Measurements from ENCODE around the gene MECR. TPM values are rescaled to one million over a fixed set of nuclear protein-coding genes. Genes with fewer than 3 reads are reported as not detected.
"Not testable (repeated sequence)": the region's sequence is repeated elsewhere in the genome, so short reads cannot be mapped to it uniquely, and the experiment has no call there.

Gene MECR

DNA sequence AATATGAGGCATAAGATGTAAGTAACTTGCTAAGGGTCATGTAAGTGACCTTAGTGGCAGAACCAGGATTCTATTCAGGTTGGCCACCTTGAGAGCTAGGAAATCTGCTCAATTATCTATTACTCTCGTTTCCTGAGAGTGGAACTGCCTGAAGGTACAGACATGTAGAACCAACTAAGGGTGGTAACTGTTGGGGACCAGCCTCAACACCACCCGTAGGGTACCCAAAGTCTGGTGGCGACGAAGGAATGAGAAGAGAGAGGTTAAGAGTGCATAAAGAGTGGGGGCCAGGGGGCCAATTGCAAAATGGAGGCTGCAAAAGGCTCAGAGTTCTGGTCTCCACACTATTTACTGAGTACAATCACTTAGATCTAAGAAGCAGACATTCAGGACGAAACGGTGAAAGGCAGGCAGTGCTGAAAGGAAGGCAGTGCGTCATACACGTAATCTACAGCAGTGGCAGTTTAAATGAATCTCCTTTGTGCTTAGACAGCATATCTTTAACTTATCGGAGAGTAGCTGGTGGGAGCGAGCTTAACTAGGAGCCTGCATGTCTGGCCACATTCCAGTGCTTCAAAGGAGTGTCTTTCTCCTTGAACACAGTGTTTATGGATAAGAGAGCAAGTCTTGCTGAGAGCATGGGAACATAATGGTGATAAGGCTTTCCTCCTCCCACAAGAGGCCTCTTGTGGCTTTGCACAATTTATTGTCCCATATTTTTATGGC is 74.0 kb downstream of the MECR start:
- no peaks in the 10 kb centered on the region for H3K9me3 ChIP-seq (replicated peaks; ENCODE audit: low read length)
- no peaks in the 10 kb centered on the region for H3K4me1 ChIP-seq (ENCODE audit: control insufficient read depth, insufficient read depth, low read length)
- no peak overlapping the region for H3K4me2 ChIP-seq (ENCODE audit: low read length)
- no peak overlapping the region for H3K9ac ChIP-seq (ENCODE audit: low read depth, low read length)
- H3K4me3 ChIP-seq (ENCODE audit: low read length) = no peak overlapping the region
- peaks cover 84% of the 10 kb centered on the region for H3K36me3 ChIP-seq (ENCODE audit: insufficient read depth, low read length)
- H3K27me3 ChIP-seq (ENCODE audit: control insufficient read depth, insufficient read depth, low read length) = no peaks in the 10 kb centered on the region

- Histone ChIP-seq H3K27me3 (ENCODE audit: control insufficient read depth, insufficient read depth, low read length) (no peaks in the 10 kb centered on the region), H3K4me1 (ENCODE audit: control insufficient read depth, insufficient read depth, low read length) (no peaks in the 10 kb centered on the region), H3K9ac (ENCODE audit: low read depth, low read length) (no peak overlapping the region), H3K9me3 (replicated peaks; ENCODE audit: low read length) (no peaks in the 10 kb centered on the region), H3K4me3 (ENCODE audit: low read length) (no peak overlapping the region), H3K36me3 (ENCODE audit: insufficient read depth, low read length) (peaks cover 83% of the 10 kb centered on the region), H3K4me2 (ENCODE audit: low read length) (no peak overlapping the region)
These were observed 78.5 kb downstream of the MECR start for GRCh38 chr1:29152046-29152805.

GRCh38 chr1:29150346-29150745 is 80.4 kb downstream of the MECR start:
- H3K4me3 ChIP-seq (ENCODE audit: low read length); H3K27me3 ChIP-seq (ENCODE audit: control insufficient read depth, insufficient read depth, low read length); H3K9me3 ChIP-seq (replicated peaks; ENCODE audit: low read length); H3K9ac ChIP-seq (ENCODE audit: low read depth, low read length); H3K4me2 ChIP-seq (ENCODE audit: low read length): not testable (repeated sequence)
- Histone ChIP-seq H3K4me1 (ENCODE audit: control insufficient read depth, insufficient read depth, low read length) (peaks cover 13% of the 10 kb centered on the region), H3K36me3 (ENCODE audit: insufficient read depth, low read length) (peaks cover 76% of the 10 kb centered on the region)

GRCh38 chr1:29148656-29149491 is 81.9 kb downstream of the MECR start:
- no peak overlapping the region for H3K4me3 ChIP-seq (ENCODE audit: low read length)
- H3K9ac ChIP-seq (ENCODE audit: low read depth, low read length) = no peak overlapping the region
- no peaks in the 10 kb centered on the region for H3K9me3 ChIP-seq (replicated peaks; ENCODE audit: low read length)
- H3K4me2 ChIP-seq (ENCODE audit: low read length) = no peak overlapping the region
- H3K27me3 ChIP-seq (ENCODE audit: control insufficient read depth, insufficient read depth, low read length) = no peaks in the 10 kb centered on the region
- H3K4me1 ChIP-seq (ENCODE audit: control insufficient read depth, insufficient read depth, low read length) = peaks cover 15% of the 10 kb centered on the region
- peaks cover 66% of the 10 kb centered on the region for H3K36me3 ChIP-seq (ENCODE audit: insufficient read depth, low read length)

DNA sequence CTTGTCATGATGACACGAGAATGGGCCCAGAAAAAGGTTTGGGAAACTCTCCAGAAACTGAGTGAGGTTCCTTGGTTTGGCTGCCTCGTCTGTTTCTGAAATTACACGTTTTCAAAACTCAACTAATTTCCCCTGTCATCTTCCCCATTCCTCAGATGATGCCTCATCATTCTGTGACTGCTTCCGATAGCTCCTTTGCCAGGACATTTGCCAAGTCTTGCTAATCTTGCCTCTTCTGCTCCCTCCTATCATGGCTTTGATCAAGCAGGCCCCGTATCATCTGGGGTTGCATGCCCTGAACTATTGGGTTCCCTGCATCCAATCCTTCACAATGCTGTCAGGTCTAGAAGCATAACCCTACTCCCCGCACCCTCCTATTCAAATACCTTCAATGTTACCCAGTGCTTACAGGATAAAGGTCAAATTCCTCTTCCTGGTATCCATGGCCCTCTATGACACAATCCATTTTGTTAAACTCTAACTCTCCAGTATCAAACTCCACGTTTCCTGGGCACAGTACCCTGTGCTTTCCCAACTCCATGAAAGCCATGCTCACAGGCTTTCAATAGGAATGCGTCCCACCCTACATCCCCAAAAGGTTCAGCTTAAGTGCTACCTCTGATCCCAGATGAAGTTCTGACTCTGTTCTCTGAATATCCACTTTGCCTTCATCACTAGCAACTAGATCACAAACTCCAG is 84.8 kb downstream of the MECR start:
- Histone ChIP-seq H3K36me3 (ENCODE audit: insufficient read depth, low read length) (peaks cover 41% of the 10 kb centered on the region), H3K27me3 (ENCODE audit: control insufficient read depth, insufficient read depth, low read length) (no peaks in the 10 kb centered on the region), H3K9ac (ENCODE audit: low read depth, low read length) (no peak overlapping the region), H3K4me3 (ENCODE audit: low read length) (no peak overlapping the region), H3K4me1 (ENCODE audit: control insufficient read depth, insufficient read depth, low read length) (peaks cover 15% of the 10 kb centered on the region), H3K9me3 (replicated peaks; ENCODE audit: low read length) (no peaks in the 10 kb centered on the region), H3K4me2 (ENCODE audit: low read length) (no peak overlapping the region)

- H3K4me3 ChIP-seq (ENCODE audit: low read length) = no peak overlapping the region
- no peaks in the 10 kb centered on the region for H3K9me3 ChIP-seq (replicated peaks; ENCODE audit: low read length)
- no peak overlapping the region for H3K9ac ChIP-seq (ENCODE audit: low read depth, low read length)
- peaks cover 34% of the 10 kb centered on the region for H3K36me3 ChIP-seq (ENCODE audit: insufficient read depth, low read length)
- H3K27me3 ChIP-seq (ENCODE audit: control insufficient read depth, insufficient read depth, low read length) = no peaks in the 10 kb centered on the region
- H3K4me2 ChIP-seq (ENCODE audit: low read length) = no peak overlapping the region
- H3K4me1 ChIP-seq (ENCODE audit: control insufficient read depth, insufficient read depth, low read length) = peaks cover 15% of the 10 kb centered on the region
These were observed 86.6 kb downstream of the MECR start for GRCh38 chr1:29144178-29144577.

- Histone ChIP-seq H3K4me3 (ENCODE audit: low read length) (no peak overlapping the region), H3K9ac (ENCODE audit: low read depth, low read length) (no peak overlapping the region), H3K4me2 (ENCODE audit: low read length) (no peak overlapping the region)
These were observed 88.0 kb downstream of the MECR start for GRCh38 chr1:29142714-29143113.

More at GRCh38 chr1:29142714-29143113, 88.0 kb downstream of the MECR start:
- Histone ChIP-seq H3K27me3 (ENCODE audit: control insufficient read depth, insufficient read depth, low read length) (no peaks in the 10 kb centered on the region), H3K36me3 (ENCODE audit: insufficient read depth, low read length) (peaks cover 20% of the 10 kb centered on the region), H3K9me3 (replicated peaks; ENCODE audit: low read length) (no peaks in the 10 kb centered on the region), H3K4me1 (ENCODE audit: control insufficient read depth, insufficient read depth, low read length) (peaks cover 15% of the 10 kb centered on the region)

Small RNAs within 50 kb of the gene (small RNA-seq; reads per million reads assigned to genes)
- not detected for gene RF02271

All from skeletal muscle satellite cell (primary cell).